GM23338 (cell line): ENCODE results near the gene FUT2. TPM values are rescaled to one million over a fixed set of nuclear protein-coding genes. Genes with fewer than 3 reads are reported as not detected.
A peak's percentile ranks its signal among the peaks of the same experiment; 100 is the strongest.

Experiments used
- ATAC-seq: fragments of 200-7000 bp; cut with Tn5 transposase; 3 replicates; pipeline ENCODE4 v1.9.1; 2020
- DNase-seq: peaks from one replicate; pipeline ENCODE4 v3.0.0-alpha.2; 2015; ENCODE audit warnings: low spot score
- H2AFZ ChIP-seq: fragments of 200-600 bp; sonication (generic); 2 replicates; pipeline ENCODE4 v1.8.0; 2016; ENCODE audit warnings: antibody characterized with exemption, mild to moderate bottlenecking, moderate library complexity
- H3F3A ChIP-seq: fragments of 200-600 bp; sonication (generic); replicated peaks from 2 replicates; pipeline ENCODE4 v1.8.0; 2017; ENCODE audit warnings: antibody characterized with exemption, mixed run types, low read depth
- H3K27ac ChIP-seq: fragments of 200-600 bp; sonication (generic); 2 replicates; pipeline ENCODE4 v1.6.1; 2016; ENCODE audit warnings: low read depth
- H3K27me3 ChIP-seq: fragments of 200-600 bp; sonication (generic); 2 replicates; pipeline ENCODE4 v1.8.0; 2016; ENCODE audit warnings: mild to moderate bottlenecking, mixed run types, moderate library complexity; ENCODE audit not compliant: insufficient read depth
- H3K36me3 ChIP-seq: fragments of 200-600 bp; sonication (generic); 2 replicates; pipeline ENCODE4 v1.8.0; 2016; ENCODE audit warnings: mild to moderate bottlenecking; ENCODE audit not compliant: insufficient read depth
- H3K4me1 ChIP-seq: fragments of 200-600 bp; sonication (generic); 2 replicates; pipeline ENCODE4 v1.8.0; 2016; ENCODE audit warnings: mild to moderate bottlenecking, moderate library complexity; ENCODE audit not compliant: insufficient read depth
- H3K4me2 ChIP-seq: fragments of 200-600 bp; sonication (generic); 2 replicates; pipeline ENCODE4 v1.7.1; 2017; ENCODE audit warnings: mixed run types
- H3K4me3 ChIP-seq: fragments of 200-600 bp; sonication (generic); 2 replicates; pipeline ENCODE4 v1.6.1; 2016; ENCODE audit warnings: mixed run types
- H3K79me2 ChIP-seq: fragments of 200-600 bp; sonication (generic); replicated peaks from 2 replicates; pipeline ENCODE4 v1.8.0; 2017; ENCODE audit warnings: mild to moderate bottlenecking; ENCODE audit not compliant: insufficient read depth
- H3K9me2 ChIP-seq: fragments of 200-600 bp; sonication (generic); 2 replicates; pipeline ENCODE4 v1.8.0; 2017; ENCODE audit not compliant: insufficient read depth
- H4K20me1 ChIP-seq: fragments of 200-600 bp; sonication (generic); replicated peaks from 2 replicates; pipeline ENCODE4 v1.8.0; 2017; ENCODE audit warnings: mild to moderate bottlenecking; ENCODE audit not compliant: insufficient read depth
- H3K27ac Mint-ChIP-seq: 2 replicates; pipeline ENCODE4 v1.8.0; 2020; ENCODE audit warnings: inconsistent platforms, mild to moderate bottlenecking, moderate library complexity, mixed read lengths
- H3K27me3 Mint-ChIP-seq: 3 replicates; pipeline ENCODE4 v1.8.0; 2022; ENCODE audit warnings: low read depth, mild to moderate bottlenecking, moderate library complexity, mixed read lengths, inconsistent platforms; ENCODE audit not compliant: insufficient read depth, poor library complexity
- H3K36me3 Mint-ChIP-seq: 3 replicates; pipeline ENCODE4 v1.8.0; 2021; ENCODE audit warnings: low read depth, mild to moderate bottlenecking, inconsistent platforms, moderate library complexity, mixed read lengths
- H3K4me1 Mint-ChIP-seq: 3 replicates; pipeline ENCODE4 v1.8.0; 2020; ENCODE audit warnings: mild to moderate bottlenecking, inconsistent platforms, mixed read lengths
- H3K4me3 Mint-ChIP-seq: 3 replicates; pipeline ENCODE4 v1.8.0; 2021; ENCODE audit warnings: moderate library complexity, mild to moderate bottlenecking, inconsistent platforms, mixed read lengths
- H3K9me3 Mint-ChIP-seq: 3 replicates; pipeline ENCODE4 v1.8.0; 2020; ENCODE audit warnings: moderate library complexity, mild to moderate bottlenecking, inconsistent platforms, mixed read lengths
- CREB1 ChIP-seq: fragments of 250-450 bp; sonication (Bioruptor Pico); IDR thresholded peaks from 2 replicates; pipeline ENCODE4 v1.5.0; 2020; ENCODE audit warnings: low read depth, mild to moderate bottlenecking, moderate library complexity
- ETS1 ChIP-seq: IDR thresholded peaks from 2 replicates; pipeline ENCODE4 v1.6.1; 2016; ENCODE audit warnings: antibody characterized with exemption
- EZH2phosphoT487 ChIP-seq: fragments of 200-600 bp; sonication (generic); IDR thresholded peaks from one replicate; pipeline ENCODE4 v1.8.1; 2018; ENCODE audit warnings: antibody characterized with exemption; ENCODE audit not compliant: unreplicated experiment
- JUNB ChIP-seq: IDR thresholded peaks from one replicate; pipeline ENCODE4 v1.6.1; 2016; ENCODE audit warnings: antibody characterized with exemption; ENCODE audit not compliant: unreplicated experiment
- NANOG ChIP-seq: IDR thresholded peaks from 2 replicates; pipeline ENCODE4 v1.6.1; 2016; ENCODE audit warnings: antibody characterized with exemption, borderline replicate concordance
- POLR2AphosphoS5 ChIP-seq: IDR thresholded peaks from 2 replicates; pipeline ENCODE4 v1.6.1; 2016; ENCODE audit warnings: antibody characterized with exemption, low read depth
- REST ChIP-seq: IDR thresholded peaks from one replicate; pipeline ENCODE4 v1.6.1; 2018; ENCODE audit warnings: antibody characterized with exemption; ENCODE audit not compliant: unreplicated experiment
- STAT1 ChIP-seq: IDR thresholded peaks from one replicate; pipeline ENCODE4 v1.6.1; 2016; ENCODE audit warnings: antibody characterized with exemption; ENCODE audit not compliant: unreplicated experiment
- ZNF114 ChIP-seq: fragments of 250-450 bp; sonication (Bioruptor Pico); IDR thresholded peaks from 2 replicates; pipeline ENCODE4 v1.5.0; 2020; ENCODE audit warnings: mild to moderate bottlenecking, moderate library complexity
- ZNF331 ChIP-seq: fragments of 250-450 bp; sonication (Bioruptor Pico); IDR thresholded peaks from 2 replicates; pipeline ENCODE4 v1.5.0; 2020; ENCODE audit warnings: low read depth, mild to moderate bottlenecking, moderate library complexity
- ZNF462 ChIP-seq: fragments of 250-450 bp; sonication (Bioruptor Pico); IDR thresholded peaks from 2 replicates; pipeline ENCODE4 v1.5.0; 2020; ENCODE audit warnings: mild to moderate bottlenecking, moderate library complexity
- polyA plus RNA-seq: library from polyadenylated mRNA; unstranded; fragments of >200 nt; fragmentation: Nextera tagmentation; extraction: Ambion mirVana; gene quantifications from 2 replicates; pipeline ENCODE4 v1.2.1, GENCODE V29; 2016
- total RNA-seq: library from RNA; depleted of rRNA; stranded (reverse); fragments of >200 nt; shearing (Covaris generic); gene quantifications from 2 replicates; pipeline ENCODE4 v1.2.3, GENCODE V29; 2014

Gene FUT2
- total and polyA plus RNA-seq, 2 experiments from 2014 or later, result 5.0 to 5.6 TPM

GRCh38 chr19:48651683-48652048 lies 44.1 kb upstream of the FUT2 start:
- no peak overlapping the region for H3K27ac ChIP-seq
- peaks cover 9% of the 10 kb centered on the region for H3K27me3 Mint-ChIP-seq
- H3K4me1 ChIP-seq, result no peaks in the 10 kb centered on the region
- DNase-seq (no peak), ATAC-seq (no peak)
- TF ChIP-seq CREB1 (CRISPR knock-in tag), result no peak
- no peak for TF ChIP-seq ZNF462 (CRISPR knock-in tag)
- no peak for TF ChIP-seq POLR2AphosphoS5
- no peak for TF ChIP-seq JUNB
- no peak for TF ChIP-seq NANOG
- no peak for TF ChIP-seq STAT1
- no peak for TF ChIP-seq REST
- TF ChIP-seq EZH2phosphoT487, result no peak
- no peak for TF ChIP-seq ETS1
- no peak for TF ChIP-seq ZNF331 (CRISPR knock-in tag)
- TF ChIP-seq ZNF114, result no peak
- peak overlapping the region; percentile 52; the same call in 1 of the 2 replicates for H2AFZ ChIP-seq
- no peaks in the 10 kb centered on the region for H3K27me3 ChIP-seq
- no peaks in the 10 kb centered on the region for H3K79me2 ChIP-seq
- H4K20me1 ChIP-seq, result no peaks in the 10 kb centered on the region
- no peaks in the 10 kb centered on the region for H3K9me2 ChIP-seq
- H3K9me3 Mint-ChIP-seq, result peaks cover 3% of the 10 kb centered on the region; the same call in 1 of the 3 replicates
- H3K4me3 Mint-ChIP-seq, result no peak overlapping the region
- H3K4me3 ChIP-seq, result no peak overlapping the region
- H3K4me2 ChIP-seq, result no peak overlapping the region
- H3K36me3 Mint-ChIP-seq, result no peaks in the 10 kb centered on the region; the same call in 1 of the 3 replicates
- H3K36me3 ChIP-seq, result no peaks in the 10 kb centered on the region
- peaks cover 11% of the 10 kb centered on the region for H3K4me1 Mint-ChIP-seq
- H3F3A ChIP-seq, result 0 out of 2 replicates have a peak, but pooled peaks cover 2% of the 10 kb centered on the region
- H3K27ac Mint-ChIP-seq, result no peak overlapping the region
